IMR-90 (cell line): Measurements from ENCODE around the gene PSMB2. TPM values are rescaled to one million over a fixed set of nuclear protein-coding genes. Genes with fewer than 3 reads are reported as not detected.

Source experiments
- ATAC-seq: fragments of 200-7000 bp; cut with Tn5 transposase; 2 replicates; pipeline ENCODE4 v1.9.1; 2020; ENCODE audit warnings: low read depth, mild to moderate bottlenecking, moderate library complexity
- BruUV-seq: library from RNA; stranded (reverse); fragments of 400-500 nt; replicated peaks from 2 replicates; lab custom pipeline; 2021; lab: Mats Ljungman, UMichigan
- CTCF ChIA-PET: fragments of 300-600 bp; formaldehyde crosslinking; extraction: SDS; loops from one replicate; lab custom pipeline; 2021; ENCODE audit warnings: antibody characterized with exemption; lab: Yijun Ruan, JAX
- POLR2A ChIA-PET: fragments of 300-600 bp; sonication (Branson Sonifier 250); formaldehyde crosslinking; loops from one replicate; lab custom pipeline; 2022; ENCODE audit warnings: antibody characterized with exemption; ENCODE audit not compliant: unreplicated experiment; lab: Charles Lee
- DNase-seq: peaks from one replicate; pipeline ENCODE4 v3.0.0; 2013
- H2AFZ ChIP-seq: replicated peaks from 2 replicates; pipeline ENCODE3; 2013; ENCODE audit warnings: low read length, mild to moderate bottlenecking; ENCODE audit not compliant: poor library complexity
- H2AK5ac ChIP-seq: 2 replicates; pipeline ENCODE4 v1.6.1; 2013; ENCODE audit warnings: low read depth, low read length, inconsistent platforms
- H2AK9ac ChIP-seq: replicated peaks from 2 replicates; pipeline ENCODE3; 2013; ENCODE audit warnings: mild to moderate bottlenecking, low read depth, low read length, moderate library complexity; ENCODE audit not compliant: poor library complexity
- H2BK120ac ChIP-seq: 2 replicates; pipeline ENCODE4 v1.6.1; 2013; ENCODE audit warnings: low read depth, low read length, inconsistent platforms
- H2BK15ac ChIP-seq: 3 replicates; pipeline ENCODE4 v1.6.1; 2013; ENCODE audit warnings: low read depth, low read length, inconsistent platforms
- H2BK20ac ChIP-seq: 2 replicates; pipeline ENCODE4 v1.6.1; 2013; ENCODE audit warnings: low read depth, mild to moderate bottlenecking, inconsistent platforms, low read length, moderate library complexity
- H2BK5ac ChIP-seq: 2 replicates; pipeline ENCODE4 v1.6.1; 2013; ENCODE audit warnings: mild to moderate bottlenecking, low read depth, low read length, inconsistent platforms; ENCODE audit not compliant: poor library complexity, severe bottlenecking
- H3K14ac ChIP-seq: replicated peaks from 2 replicates; pipeline ENCODE4 v1.6.1; 2013; ENCODE audit warnings: low read depth, low read length, inconsistent platforms
- H3K18ac ChIP-seq: 2 replicates; pipeline ENCODE4 v1.6.1; 2013; ENCODE audit warnings: low read depth, low read length, control low read depth
- H3K23ac ChIP-seq: 2 replicates; pipeline ENCODE4 v1.6.1; 2013; ENCODE audit warnings: low read depth, low read length, inconsistent platforms
- H3K27ac ChIP-seq: 2 replicates; pipeline ENCODE4 v1.5.1; 2013; ENCODE audit warnings: mild to moderate bottlenecking, control low read depth, low read length; ENCODE audit not compliant: insufficient read depth
- H3K27me3 ChIP-seq: 2 replicates; pipeline ENCODE4 v1.6.1; 2013; ENCODE audit warnings: low read length; ENCODE audit not compliant: control insufficient read depth, insufficient read depth
- H3K36me3 ChIP-seq: 2 replicates; pipeline ENCODE4 v1.6.1; 2013; ENCODE audit warnings: low read length, mixed read lengths; ENCODE audit not compliant: control insufficient read depth, insufficient read depth
- H3K4ac ChIP-seq: 2 replicates; pipeline ENCODE4 v1.6.1; 2013; ENCODE audit warnings: low read depth, low read length, inconsistent platforms
- H3K4me1 ChIP-seq: 2 replicates; pipeline ENCODE4 v1.6.1; 2013; ENCODE audit warnings: low read length, mixed read lengths; ENCODE audit not compliant: control insufficient read depth, insufficient read depth
- H3K4me2 ChIP-seq: 2 replicates; pipeline ENCODE4 v1.6.1; 2013; ENCODE audit warnings: low read depth, mild to moderate bottlenecking, control low read depth, low read length, moderate library complexity
- H3K4me3 ChIP-seq: 2 replicates; pipeline ENCODE4 v1.5.1; 2013; ENCODE audit warnings: low read depth, mild to moderate bottlenecking, control low read depth, low read length, moderate library complexity; ENCODE audit not compliant: insufficient read depth
- H3K56ac ChIP-seq: 2 replicates; pipeline ENCODE4 v1.6.1; 2013; ENCODE audit warnings: low read length, inconsistent platforms; ENCODE audit not compliant: insufficient read depth; ENCODE audit errors: extremely low read depth
- H3K79me1 ChIP-seq, 2 experiments: 2 replicates each; pipeline ENCODE4 v1.6.1; 2013; ENCODE audit warnings: low read length in 2 of 2, inconsistent platforms in 1 of 2, low read depth in 1 of 2
- H3K9ac ChIP-seq: 2 replicates; pipeline ENCODE4 v1.6.1; 2013; ENCODE audit warnings: low read depth, low read length, control low read depth
- H3K9me1 ChIP-seq: 2 replicates; pipeline ENCODE4 v1.6.1; 2013; ENCODE audit warnings: low read length, inconsistent platforms; ENCODE audit not compliant: insufficient read depth
- H3K9me3 ChIP-seq: 2 replicates; pipeline ENCODE4 v1.6.1; 2013; ENCODE audit warnings: low read length; ENCODE audit not compliant: control insufficient read depth, insufficient read depth
- H4K20me1 ChIP-seq: 2 replicates; pipeline ENCODE4 v1.6.1; 2013; ENCODE audit warnings: low read length, inconsistent platforms; ENCODE audit not compliant: insufficient read depth
- H4K5ac ChIP-seq: 2 replicates; pipeline ENCODE4 v1.6.1; 2013; ENCODE audit warnings: mild to moderate bottlenecking, low read depth, low read length, control low read depth
- H4K8ac ChIP-seq, 2 experiments: 2 replicates each; pipeline ENCODE4 v1.6.1; 2013; ENCODE audit warnings: low read depth in 2 of 2, low read length in 2 of 2, control low read depth in 1 of 2, inconsistent platforms in 1 of 2
- H4K91ac ChIP-seq: 2 replicates; pipeline ENCODE4 v1.6.1; 2013; ENCODE audit warnings: low read depth, low read length, inconsistent platforms; ENCODE audit not compliant: insufficient read depth
- BHLHE40 ChIP-seq: fragments of 150-350 bp; IDR thresholded peaks from 2 replicates; pipeline ENCODE4 v1.6.1; 2016; ENCODE audit warnings: mild to moderate bottlenecking, low read depth, low read length
- NFE2L2 ChIP-seq: fragments of 150-350 bp; IDR thresholded peaks from 2 replicates; pipeline ENCODE4 v1.6.1; 2016; ENCODE audit warnings: low read depth, mild to moderate bottlenecking, low read length
- WGBS, 2 experiments: methylation state at CpG; one replicate each; pipeline versions ENCODE4 v1.1.5 to v1.1.7; 2013; ENCODE audit warnings: missing lambda C conversion rate in 2 of 2; ENCODE audit not compliant: insufficient read length in 1 of 2; ENCODE audit errors: extremely low coverage in 2 of 2; 5-methylcytosine and 5-hydroxymethylcytosine counted together
- dilution Hi-C: fragments of 300-500 bp; cut with HindIII; formaldehyde crosslinking; loops from one replicate; pipeline ENCODE4 v1.14.3; 2018; ENCODE audit warnings: low sequenced_read_pairs; ENCODE audit not compliant: unreplicated experiment
- in situ Hi-C: fragments of 300-500 bp; cut with MboI; formaldehyde crosslinking; loops from 3 replicates; pipeline ENCODE4 v1.14.3; 2019; ENCODE audit warnings: low sequenced_read_pairs, inconsistent platforms, mixed read lengths
- intact Hi-C: fragments of 100-400 bp; cut with micrococcal nuclease; formaldehyde crosslinking; loops from 2 replicates; pipeline ENCODE4 v1.10.0; 2022
- polyA plus RNA-seq, 3 experiments: library from polyadenylated mRNA; depleted of rRNA; stranded (reverse); fragments of >200 nt; gene quantifications; 2 replicates each; pipeline ENCODE4 v1.2.3, GENCODE V29; 2012; ENCODE audit warnings: low replicate concordance in 1 of 3
- total RNA-seq: library from RNA; depleted of rRNA; stranded (reverse); fragments of >200 nt; gene quantifications from 2 replicates; pipeline ENCODE4 v1.2.3, GENCODE V29; 2012
- TF ChIP-seq, protein P1 (sequence below): conservative IDR thresholded peaks from 2 replicates; pipeline ENCODE4 v1.5.1; 2012; ENCODE audit warnings: mild to moderate bottlenecking, low read depth, low read length, improper control_type of control experiment

Gene PSMB2
- total and polyA plus RNA-seq, 2 of the 4 experiments (the other 2 are of a cell fraction), result 23.8 to 86.2 TPM

DNA sequence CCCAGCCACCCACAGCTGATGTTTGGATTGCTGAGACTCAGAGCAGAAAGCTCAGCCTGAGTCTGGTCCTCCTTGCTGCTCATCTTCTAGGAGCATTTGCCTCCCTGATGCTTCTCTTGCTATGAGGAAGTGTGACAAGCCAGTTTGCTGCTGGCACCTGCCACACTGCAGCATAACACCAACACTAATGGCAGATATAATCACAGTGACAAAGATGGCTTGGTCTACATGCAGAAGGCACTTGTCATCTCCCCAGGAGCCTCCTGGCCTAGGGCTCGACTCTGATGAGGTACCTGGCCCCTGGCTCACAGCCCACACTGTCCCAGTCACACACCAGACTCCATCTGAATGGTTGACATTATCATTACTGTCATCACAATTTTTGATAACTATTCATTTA is 13.9 kb upstream of the PSMB2 start:
- CTCF ChIA-PET, result interaction anchor here (1.4 kb wide), 1 partner anchor 9 kb away, joined by 5 read pairs; no protein-coding TSS in a partner anchor

More for the DNA sequence above, 13.9 kb upstream of the PSMB2 start:
- Histone ChIP-seq H3K18ac (no peak overlapping the region), H3K4ac (no peak overlapping the region), H2AFZ (no peak overlapping the region), H4K5ac (no peak overlapping the region), H3K9me1 (peaks cover 7% of the 10 kb centered on the region), H3K23ac (no peak overlapping the region), H3K56ac (no peak overlapping the region), H3K27me3 (peaks cover 15% of the 10 kb centered on the region), H2BK120ac (no peak overlapping the region), H3K36me3 (no peaks in the 10 kb centered on the region), H3K4me1 (peaks cover 3% of the 10 kb centered on the region; the same call in 1 of the 2 replicates), H3K9me3 (no peaks in the 10 kb centered on the region), H3K27ac (no peak overlapping the region), H2BK15ac (no peak overlapping the region), H2AK9ac (no peak overlapping the region), H2BK20ac (no peak overlapping the region), H3K79me1 (no peaks in the 10 kb centered on the region), H3K14ac (no peak overlapping the region), H2AK5ac (no peak overlapping the region), H4K91ac (no peak overlapping the region), H4K8ac (no peak overlapping the region), H4K20me1 (no peaks in the 10 kb centered on the region), H2BK5ac (no peak overlapping the region), H3K4me3 (no peak overlapping the region), H3K9ac (no peak overlapping the region), H3K4me2 (no peak overlapping the region)
- DNase-seq (no peak), ATAC-seq (no peak)
- intact Hi-C loops (loop anchor here (5.0 kb wide), 1 partner anchor 52 kb away; no protein-coding TSS in a partner anchor), dilution Hi-C loops (no loop called here), in situ Hi-C loops (no loop called here)
- no CpG with 5 or more reads among the region's 1 CpG for WGBS, 2 experiments
- TF ChIP-seq, protein P1, sequence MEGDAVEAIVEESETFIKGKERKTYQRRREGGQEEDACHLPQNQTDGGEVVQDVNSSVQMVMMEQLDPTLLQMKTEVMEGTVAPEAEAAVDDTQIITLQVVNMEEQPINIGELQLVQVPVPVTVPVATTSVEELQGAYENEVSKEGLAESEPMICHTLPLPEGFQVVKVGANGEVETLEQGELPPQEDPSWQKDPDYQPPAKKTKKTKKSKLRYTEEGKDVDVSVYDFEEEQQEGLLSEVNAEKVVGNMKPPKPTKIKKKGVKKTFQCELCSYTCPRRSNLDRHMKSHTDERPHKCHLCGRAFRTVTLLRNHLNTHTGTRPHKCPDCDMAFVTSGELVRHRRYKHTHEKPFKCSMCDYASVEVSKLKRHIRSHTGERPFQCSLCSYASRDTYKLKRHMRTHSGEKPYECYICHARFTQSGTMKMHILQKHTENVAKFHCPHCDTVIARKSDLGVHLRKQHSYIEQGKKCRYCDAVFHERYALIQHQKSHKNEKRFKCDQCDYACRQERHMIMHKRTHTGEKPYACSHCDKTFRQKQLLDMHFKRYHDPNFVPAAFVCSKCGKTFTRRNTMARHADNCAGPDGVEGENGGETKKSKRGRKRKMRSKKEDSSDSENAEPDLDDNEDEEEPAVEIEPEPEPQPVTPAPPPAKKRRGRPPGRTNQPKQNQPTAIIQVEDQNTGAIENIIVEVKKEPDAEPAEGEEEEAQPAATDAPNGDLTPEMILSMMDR, result no peak
- TF ChIP-seq BHLHE40 (no peak), NFE2L2 (no peak)
- POLR2A ChIA-PET, result no interaction called here
- BruUV-seq, result no TSS peak
